Measurements from ENCODE around the gene CYP46A1.

The CYP46A1 gene

DNA sequence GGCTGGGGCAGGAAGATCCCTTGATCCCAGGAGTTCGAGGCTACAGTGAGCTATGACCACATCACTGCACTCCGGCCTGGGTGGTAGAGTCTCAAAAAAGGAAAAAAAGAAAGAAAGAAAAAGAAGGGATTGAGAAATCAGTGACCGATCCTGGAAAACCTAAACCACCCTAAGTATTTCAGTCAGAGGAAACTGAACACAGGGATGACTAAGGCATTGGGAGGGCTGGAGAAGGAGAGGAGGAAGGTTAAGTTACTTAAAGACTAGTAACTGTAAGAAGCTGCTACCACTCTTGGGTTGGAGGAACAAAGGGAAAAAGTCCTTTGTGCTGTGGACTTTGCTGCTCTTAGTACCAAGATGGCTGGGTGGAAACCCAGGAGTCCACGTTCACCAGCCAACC, 28.6 kb upstream of the CYP46A1 start:
- Histone ChIP-seq H3K36me3 (ENCODE audit: insufficient read depth) (no peaks in the 10 kb centered on the region), H4K20me1 (ENCODE audit: insufficient read depth) (no peaks in the 10 kb centered on the region), H3K27ac (no peak overlapping the region), H3K27me3 (ENCODE audit: insufficient read depth, low read depth) (no peaks in the 10 kb centered on the region), H3K79me2 (ENCODE audit: insufficient read depth, low read depth) (no peaks in the 10 kb centered on the region), H2AFZ (ENCODE audit: low read depth) (no peak overlapping the region), H3K4me1 (ENCODE audit: low read depth, poor library complexity, severe bottlenecking) (peaks cover 13% of the 10 kb centered on the region), H3K4me2 (no peak overlapping the region), H3K9ac (no peak overlapping the region), H3K4me3 (IDR thresholded peaks at IDR 0.05; ENCODE audit: insufficient read depth, low read depth, low read length) (no peak overlapping the region)
- TF ChIP-seq, protein P1, sequence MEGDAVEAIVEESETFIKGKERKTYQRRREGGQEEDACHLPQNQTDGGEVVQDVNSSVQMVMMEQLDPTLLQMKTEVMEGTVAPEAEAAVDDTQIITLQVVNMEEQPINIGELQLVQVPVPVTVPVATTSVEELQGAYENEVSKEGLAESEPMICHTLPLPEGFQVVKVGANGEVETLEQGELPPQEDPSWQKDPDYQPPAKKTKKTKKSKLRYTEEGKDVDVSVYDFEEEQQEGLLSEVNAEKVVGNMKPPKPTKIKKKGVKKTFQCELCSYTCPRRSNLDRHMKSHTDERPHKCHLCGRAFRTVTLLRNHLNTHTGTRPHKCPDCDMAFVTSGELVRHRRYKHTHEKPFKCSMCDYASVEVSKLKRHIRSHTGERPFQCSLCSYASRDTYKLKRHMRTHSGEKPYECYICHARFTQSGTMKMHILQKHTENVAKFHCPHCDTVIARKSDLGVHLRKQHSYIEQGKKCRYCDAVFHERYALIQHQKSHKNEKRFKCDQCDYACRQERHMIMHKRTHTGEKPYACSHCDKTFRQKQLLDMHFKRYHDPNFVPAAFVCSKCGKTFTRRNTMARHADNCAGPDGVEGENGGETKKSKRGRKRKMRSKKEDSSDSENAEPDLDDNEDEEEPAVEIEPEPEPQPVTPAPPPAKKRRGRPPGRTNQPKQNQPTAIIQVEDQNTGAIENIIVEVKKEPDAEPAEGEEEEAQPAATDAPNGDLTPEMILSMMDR (conservative IDR thresholded peaks at IDR 0.05; ENCODE audit: low read depth, low read length), result no peak

GRCh38 chr14:99656171-99656570, 27.9 kb upstream of the CYP46A1 start:
- TF ChIP-seq, protein P1 (conservative IDR thresholded peaks at IDR 0.05; ENCODE audit: low read depth, low read length), result no peak
- no peaks in the 10 kb centered on the region for H3K79me2 ChIP-seq (ENCODE audit: insufficient read depth, low read depth)
- H3K4me1 ChIP-seq (ENCODE audit: low read depth, poor library complexity, severe bottlenecking), result peaks cover 13% of the 10 kb centered on the region
- H3K4me3 ChIP-seq (IDR thresholded peaks at IDR 0.05; ENCODE audit: insufficient read depth, low read depth, low read length), result no peak overlapping the region
- no peaks in the 10 kb centered on the region for H3K27me3 ChIP-seq (ENCODE audit: insufficient read depth, low read depth)
- H3K9ac ChIP-seq, result no peak overlapping the region
- no peaks in the 10 kb centered on the region for H4K20me1 ChIP-seq (ENCODE audit: insufficient read depth)
- H3K27ac ChIP-seq, result no peak overlapping the region
- H3K36me3 ChIP-seq (ENCODE audit: insufficient read depth), result no peaks in the 10 kb centered on the region
- H2AFZ ChIP-seq (ENCODE audit: low read depth), result no peak overlapping the region
- no peak overlapping the region for H3K4me2 ChIP-seq

DNA sequence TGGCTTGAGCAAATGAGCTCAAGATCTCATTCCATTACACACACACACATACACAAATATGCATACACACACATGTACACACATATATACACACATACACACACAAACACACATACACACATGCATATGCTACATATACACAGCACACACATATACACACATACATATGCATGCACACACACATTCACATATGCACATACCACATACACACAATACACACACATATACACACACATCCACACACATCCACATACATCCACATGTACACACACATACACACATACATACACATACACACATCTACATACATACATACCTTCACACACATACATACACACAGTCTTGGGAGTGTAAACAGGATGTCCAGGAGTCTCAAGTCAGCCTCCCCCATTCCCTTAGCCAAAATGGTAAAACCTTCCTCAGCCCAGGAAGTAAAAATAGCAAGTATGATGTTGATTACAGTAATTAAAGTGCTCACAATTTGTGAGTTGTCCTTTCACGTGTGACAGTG, 26.4 kb upstream of the CYP46A1 start:
- H3K4me3 ChIP-seq (IDR thresholded peaks at IDR 0.05; ENCODE audit: insufficient read depth, low read depth, low read length), result no peak overlapping the region
- H3K36me3 ChIP-seq (ENCODE audit: insufficient read depth), result no peaks in the 10 kb centered on the region
- TF ChIP-seq, protein P1 (conservative IDR thresholded peaks at IDR 0.05; ENCODE audit: low read depth, low read length), result no peak
- peaks cover 13% of the 10 kb centered on the region for H3K4me1 ChIP-seq (ENCODE audit: low read depth, poor library complexity, severe bottlenecking)
- no peaks in the 10 kb centered on the region for H3K27me3 ChIP-seq (ENCODE audit: insufficient read depth, low read depth)
- no peak overlapping the region for H3K27ac ChIP-seq
- no peak overlapping the region for H3K9ac ChIP-seq
- H2AFZ ChIP-seq (ENCODE audit: low read depth), result no peak overlapping the region
- no peaks in the 10 kb centered on the region for H3K79me2 ChIP-seq (ENCODE audit: insufficient read depth, low read depth)
- no peaks in the 10 kb centered on the region for H4K20me1 ChIP-seq (ENCODE audit: insufficient read depth)
- no peak overlapping the region for H3K4me2 ChIP-seq

DNA sequence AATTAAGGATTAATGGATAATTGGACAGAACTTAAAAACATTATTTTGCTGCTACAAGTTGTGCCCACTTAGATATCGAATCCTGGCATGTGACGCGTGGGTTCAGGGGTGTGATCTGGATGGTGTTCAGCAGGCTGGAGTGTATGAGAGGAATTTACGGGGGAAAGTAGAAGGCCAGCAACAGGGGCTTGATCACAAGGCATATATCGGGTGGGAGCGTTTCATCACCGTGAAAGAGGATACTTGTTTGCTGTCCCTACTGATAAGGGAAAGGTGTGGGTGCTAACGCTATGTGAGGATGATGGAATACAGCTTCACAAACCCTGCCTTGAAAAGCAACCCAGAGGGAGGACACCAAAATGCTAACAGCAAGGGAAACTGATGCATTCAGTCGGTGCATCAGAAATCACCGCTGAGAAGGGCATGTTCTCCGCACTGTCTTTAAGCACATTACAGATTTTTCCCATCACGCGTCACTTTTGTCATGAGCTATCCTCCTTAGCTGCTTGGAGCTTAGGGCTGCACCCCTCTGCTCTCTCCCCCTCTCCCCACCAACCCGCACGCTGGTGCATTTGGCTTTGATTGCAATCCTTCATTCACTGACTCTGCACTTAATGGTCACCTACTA, 25.8 kb upstream of the CYP46A1 start:
- no peaks in the 10 kb centered on the region for H3K27me3 ChIP-seq (ENCODE audit: insufficient read depth, low read depth)
- no peak overlapping the region for H3K9ac ChIP-seq
- H3K4me2 ChIP-seq, result no peak overlapping the region
- no peak overlapping the region for H3K4me3 ChIP-seq (IDR thresholded peaks at IDR 0.05; ENCODE audit: insufficient read depth, low read depth, low read length)
- no peaks in the 10 kb centered on the region for H3K36me3 ChIP-seq (ENCODE audit: insufficient read depth)
- H3K27ac ChIP-seq, result no peak overlapping the region
- H3K4me1 ChIP-seq (ENCODE audit: low read depth, poor library complexity, severe bottlenecking), result peaks cover 13% of the 10 kb centered on the region
- H3K79me2 ChIP-seq (ENCODE audit: insufficient read depth, low read depth), result no peaks in the 10 kb centered on the region
- H4K20me1 ChIP-seq (ENCODE audit: insufficient read depth), result no peaks in the 10 kb centered on the region
- H2AFZ ChIP-seq (ENCODE audit: low read depth), result no peak overlapping the region
- TF ChIP-seq, protein P1 (conservative IDR thresholded peaks at IDR 0.05; ENCODE audit: low read depth, low read length), result no peak

All from KMS-11 (cell line).